Measurements from ENCODE around the gene LUZP2. TPM values are rescaled to one million over a fixed set of nuclear protein-coding genes. Genes with fewer than 3 reads are reported as not detected.

The LUZP2 gene
- total and polyA plus RNA-seq, 2 of the 8 experiments (the other 6 are each of a cell fraction or from before 2014, with no cell fraction given), result 0.79 to 1.5 TPM

GRCh38 chr11:24842308-24842707, 345.5 kb downstream of the LUZP2 start (continued):
- TF ChIP-seq, protein P1, sequence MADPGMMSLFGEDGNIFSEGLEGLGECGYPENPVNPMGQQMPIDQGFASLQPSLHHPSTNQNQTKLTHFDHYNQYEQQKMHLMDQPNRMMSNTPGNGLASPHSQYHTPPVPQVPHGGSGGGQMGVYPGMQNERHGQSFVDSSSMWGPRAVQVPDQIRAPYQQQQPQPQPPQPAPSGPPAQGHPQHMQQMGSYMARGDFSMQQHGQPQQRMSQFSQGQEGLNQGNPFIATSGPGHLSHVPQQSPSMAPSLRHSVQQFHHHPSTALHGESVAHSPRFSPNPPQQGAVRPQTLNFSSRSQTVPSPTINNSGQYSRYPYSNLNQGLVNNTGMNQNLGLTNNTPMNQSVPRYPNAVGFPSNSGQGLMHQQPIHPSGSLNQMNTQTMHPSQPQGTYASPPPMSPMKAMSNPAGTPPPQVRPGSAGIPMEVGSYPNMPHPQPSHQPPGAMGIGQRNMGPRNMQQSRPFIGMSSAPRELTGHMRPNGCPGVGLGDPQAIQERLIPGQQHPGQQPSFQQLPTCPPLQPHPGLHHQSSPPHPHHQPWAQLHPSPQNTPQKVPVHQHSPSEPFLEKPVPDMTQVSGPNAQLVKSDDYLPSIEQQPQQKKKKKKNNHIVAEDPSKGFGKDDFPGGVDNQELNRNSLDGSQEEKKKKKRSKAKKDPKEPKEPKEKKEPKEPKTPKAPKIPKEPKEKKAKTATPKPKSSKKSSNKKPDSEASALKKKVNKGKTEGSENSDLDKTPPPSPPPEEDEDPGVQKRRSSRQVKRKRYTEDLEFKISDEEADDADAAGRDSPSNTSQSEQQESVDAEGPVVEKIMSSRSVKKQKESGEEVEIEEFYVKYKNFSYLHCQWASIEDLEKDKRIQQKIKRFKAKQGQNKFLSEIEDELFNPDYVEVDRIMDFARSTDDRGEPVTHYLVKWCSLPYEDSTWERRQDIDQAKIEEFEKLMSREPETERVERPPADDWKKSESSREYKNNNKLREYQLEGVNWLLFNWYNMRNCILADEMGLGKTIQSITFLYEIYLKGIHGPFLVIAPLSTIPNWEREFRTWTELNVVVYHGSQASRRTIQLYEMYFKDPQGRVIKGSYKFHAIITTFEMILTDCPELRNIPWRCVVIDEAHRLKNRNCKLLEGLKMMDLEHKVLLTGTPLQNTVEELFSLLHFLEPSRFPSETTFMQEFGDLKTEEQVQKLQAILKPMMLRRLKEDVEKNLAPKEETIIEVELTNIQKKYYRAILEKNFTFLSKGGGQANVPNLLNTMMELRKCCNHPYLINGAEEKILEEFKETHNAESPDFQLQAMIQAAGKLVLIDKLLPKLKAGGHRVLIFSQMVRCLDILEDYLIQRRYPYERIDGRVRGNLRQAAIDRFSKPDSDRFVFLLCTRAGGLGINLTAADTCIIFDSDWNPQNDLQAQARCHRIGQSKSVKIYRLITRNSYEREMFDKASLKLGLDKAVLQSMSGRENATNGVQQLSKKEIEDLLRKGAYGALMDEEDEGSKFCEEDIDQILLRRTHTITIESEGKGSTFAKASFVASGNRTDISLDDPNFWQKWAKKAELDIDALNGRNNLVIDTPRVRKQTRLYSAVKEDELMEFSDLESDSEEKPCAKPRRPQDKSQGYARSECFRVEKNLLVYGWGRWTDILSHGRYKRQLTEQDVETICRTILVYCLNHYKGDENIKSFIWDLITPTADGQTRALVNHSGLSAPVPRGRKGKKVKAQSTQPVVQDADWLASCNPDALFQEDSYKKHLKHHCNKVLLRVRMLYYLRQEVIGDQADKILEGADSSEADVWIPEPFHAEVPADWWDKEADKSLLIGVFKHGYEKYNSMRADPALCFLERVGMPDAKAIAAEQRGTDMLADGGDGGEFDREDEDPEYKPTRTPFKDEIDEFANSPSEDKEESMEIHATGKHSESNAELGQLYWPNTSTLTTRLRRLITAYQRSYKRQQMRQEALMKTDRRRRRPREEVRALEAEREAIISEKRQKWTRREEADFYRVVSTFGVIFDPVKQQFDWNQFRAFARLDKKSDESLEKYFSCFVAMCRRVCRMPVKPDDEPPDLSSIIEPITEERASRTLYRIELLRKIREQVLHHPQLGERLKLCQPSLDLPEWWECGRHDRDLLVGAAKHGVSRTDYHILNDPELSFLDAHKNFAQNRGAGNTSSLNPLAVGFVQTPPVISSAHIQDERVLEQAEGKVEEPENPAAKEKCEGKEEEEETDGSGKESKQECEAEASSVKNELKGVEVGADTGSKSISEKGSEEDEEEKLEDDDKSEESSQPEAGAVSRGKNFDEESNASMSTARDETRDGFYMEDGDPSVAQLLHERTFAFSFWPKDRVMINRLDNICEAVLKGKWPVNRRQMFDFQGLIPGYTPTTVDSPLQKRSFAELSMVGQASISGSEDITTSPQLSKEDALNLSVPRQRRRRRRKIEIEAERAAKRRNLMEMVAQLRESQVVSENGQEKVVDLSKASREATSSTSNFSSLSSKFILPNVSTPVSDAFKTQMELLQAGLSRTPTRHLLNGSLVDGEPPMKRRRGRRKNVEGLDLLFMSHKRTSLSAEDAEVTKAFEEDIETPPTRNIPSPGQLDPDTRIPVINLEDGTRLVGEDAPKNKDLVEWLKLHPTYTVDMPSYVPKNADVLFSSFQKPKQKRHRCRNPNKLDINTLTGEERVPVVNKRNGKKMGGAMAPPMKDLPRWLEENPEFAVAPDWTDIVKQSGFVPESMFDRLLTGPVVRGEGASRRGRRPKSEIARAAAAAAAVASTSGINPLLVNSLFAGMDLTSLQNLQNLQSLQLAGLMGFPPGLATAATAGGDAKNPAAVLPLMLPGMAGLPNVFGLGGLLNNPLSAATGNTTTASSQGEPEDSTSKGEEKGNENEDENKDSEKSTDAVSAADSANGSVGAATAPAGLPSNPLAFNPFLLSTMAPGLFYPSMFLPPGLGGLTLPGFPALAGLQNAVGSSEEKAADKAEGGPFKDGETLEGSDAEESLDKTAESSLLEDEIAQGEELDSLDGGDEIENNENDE (IDR thresholded peaks at IDR 0.05; ENCODE audit: insufficient replicate concordance, low read length), result no peak

Data from H1 (cell line).